PC-9 (cell line): ENCODE measurements around the gene MKX. TPM values are rescaled to one million over a fixed set of nuclear protein-coding genes. Genes with fewer than 3 reads are reported as not detected.

Experiments
- BruUV-seq: library from RNA; stranded (reverse); fragments of 400-500 nt; replicated peaks from 2 replicates; lab custom pipeline; 2021; lab: Mats Ljungman, UMichigan
- CTCF ChIA-PET: fragments of 300-600 bp; sonication (Branson Sonifier 250); formaldehyde crosslinking; loops from one replicate; lab custom pipeline; 2022; ENCODE audit warnings: antibody characterized with exemption; lab: Charles Lee
- POLR2A ChIA-PET: fragments of 300-600 bp; sonication (Branson Sonifier 250); formaldehyde crosslinking; loops from one replicate; lab custom pipeline; 2022; ENCODE audit warnings: antibody characterized with exemption; ENCODE audit not compliant: unreplicated experiment; lab: Charles Lee
- DNase-seq, 2 experiments: peaks; one replicate each; pipeline versions ENCODE4 v3.0.0 to v3.0.0-alpha.2; 2015 to 2022; ENCODE audit warnings: mixed read lengths in 1 of 2
- H2AFZ ChIP-seq: fragments of 200-600 bp; sonication (generic); 2 replicates; pipeline ENCODE4 v1.8.1; 2017; ENCODE audit warnings: antibody characterized with exemption
- H3F3A ChIP-seq: fragments of 200-600 bp; sonication (generic); 2 replicates; pipeline ENCODE4 v1.8.1; 2017; ENCODE audit warnings: antibody characterized with exemption, mild to moderate bottlenecking, low read depth; ENCODE audit not compliant: insufficient read depth
- H3K27ac ChIP-seq: fragments of 200-600 bp; sonication (generic); 2 replicates; pipeline ENCODE4 v1.6.1; 2016; ENCODE audit warnings: mixed run types
- H3K27me3 ChIP-seq: fragments of 200-600 bp; sonication (generic); 2 replicates; pipeline ENCODE4 v1.6.1; 2016; ENCODE audit warnings: low read depth, mixed run types; ENCODE audit not compliant: insufficient read depth
- H3K36me3 ChIP-seq: fragments of 200-600 bp; sonication (generic); 2 replicates; pipeline ENCODE4 v1.6.1; 2016; ENCODE audit warnings: low read depth, mixed run types
- H3K4me1 ChIP-seq: fragments of 200-600 bp; sonication (generic); replicated peaks from 2 replicates; pipeline ENCODE4 v1.6.1; 2016; ENCODE audit warnings: mixed run types; ENCODE audit not compliant: insufficient read depth
- H3K4me2 ChIP-seq: fragments of 200-600 bp; sonication (generic); 2 replicates; pipeline ENCODE4 v1.6.1; 2017; ENCODE audit warnings: mixed run types
- H3K4me3 ChIP-seq: fragments of 200-600 bp; sonication (generic); 2 replicates; pipeline ENCODE4 v1.6.1; 2016; ENCODE audit warnings: mixed run types
- H3K79me2 ChIP-seq: fragments of 200-600 bp; sonication (generic); 2 replicates; pipeline ENCODE4 v1.6.1; 2017; ENCODE audit warnings: low read depth, mixed run types
- H3K9me2 ChIP-seq: fragments of 200-600 bp; sonication (generic); 2 replicates; pipeline ENCODE4 v1.8.1; 2017; ENCODE audit warnings: mild to moderate bottlenecking; ENCODE audit not compliant: insufficient read depth
- H3K9me3 ChIP-seq: fragments of 200-600 bp; sonication (generic); 2 replicates; pipeline ENCODE4 v1.8.1; 2016; ENCODE audit warnings: low read depth; ENCODE audit not compliant: insufficient read depth
- H4K20me1 ChIP-seq: fragments of 200-600 bp; sonication (generic); 2 replicates; pipeline ENCODE4 v1.8.1; 2017; ENCODE audit not compliant: insufficient read depth
- CTCF ChIP-seq: fragments of 200-600 bp; sonication (generic); conservative IDR thresholded peaks from 2 replicates; pipeline ENCODE4 v1.6.1; 2017; ENCODE audit warnings: mixed run types, antibody characterized with exemption, mild to moderate bottlenecking, moderate library complexity
- EZH2 ChIP-seq: fragments of 200-600 bp; sonication (generic); IDR thresholded peaks from 2 replicates; pipeline ENCODE4 v1.8.0; 2017; ENCODE audit warnings: antibody characterized with exemption, low read depth
- intact Hi-C: fragments of 100-400 bp; cut with micrococcal nuclease; formaldehyde crosslinking; loops from one replicate; pipeline ENCODE4 v1.10.0; 2022; ENCODE audit not compliant: unreplicated experiment
- total RNA-seq: library from RNA; stranded (reverse); gene quantifications from 2 replicates; pipeline ENCODE4 v1.2.3, GENCODE V29; 2021

MKX gene
- total RNA-seq, 1 experiment from 2014 or later, result not detected

DNA sequence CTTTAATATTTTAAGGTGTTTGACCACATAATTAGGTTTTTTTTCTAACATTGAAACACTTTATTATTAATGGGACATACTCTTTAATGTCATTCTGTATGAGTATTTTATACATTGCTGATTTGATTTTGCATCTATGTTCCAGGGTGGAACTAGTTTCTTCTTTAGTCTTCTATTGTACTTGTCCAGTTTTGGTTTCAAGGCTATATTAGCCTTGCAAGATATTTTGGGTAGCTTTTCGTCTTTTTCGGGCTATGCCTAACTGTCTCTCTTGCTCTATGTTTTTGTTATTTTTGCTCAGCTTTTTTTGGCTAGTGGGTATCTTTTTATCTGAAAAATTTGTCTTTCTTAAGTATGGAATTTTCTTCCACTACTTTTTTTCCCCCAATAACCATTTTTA, 38.7 kb upstream of the MKX start:
- Histone ChIP-seq H3K27ac (no peak overlapping the region), H3K4me3 (no peak overlapping the region), H3K9me3 (no peaks in the 10 kb centered on the region), H3K4me1 (no peaks in the 10 kb centered on the region), H3K4me2 (no peak overlapping the region), H3F3A (no peaks in the 10 kb centered on the region), H3K9me2 (no peaks in the 10 kb centered on the region), H3K36me3 (no peaks in the 10 kb centered on the region), H3K79me2 (no peaks in the 10 kb centered on the region), H3K27me3 (0 out of 2 replicates have a peak, but pooled peaks cover 4% of the 10 kb centered on the region), H4K20me1 (no peaks in the 10 kb centered on the region), H2AFZ (no peak overlapping the region)
- CTCF ChIA-PET, result no interaction called here
- intact Hi-C loops, result no loop called here
- BruUV-seq, result no TSS peak
- POLR2A ChIA-PET, result no interaction called here
- no peak for TF ChIP-seq EZH2
- TF ChIP-seq CTCF, result no peak
- no peak for DNase-seq

DNA sequence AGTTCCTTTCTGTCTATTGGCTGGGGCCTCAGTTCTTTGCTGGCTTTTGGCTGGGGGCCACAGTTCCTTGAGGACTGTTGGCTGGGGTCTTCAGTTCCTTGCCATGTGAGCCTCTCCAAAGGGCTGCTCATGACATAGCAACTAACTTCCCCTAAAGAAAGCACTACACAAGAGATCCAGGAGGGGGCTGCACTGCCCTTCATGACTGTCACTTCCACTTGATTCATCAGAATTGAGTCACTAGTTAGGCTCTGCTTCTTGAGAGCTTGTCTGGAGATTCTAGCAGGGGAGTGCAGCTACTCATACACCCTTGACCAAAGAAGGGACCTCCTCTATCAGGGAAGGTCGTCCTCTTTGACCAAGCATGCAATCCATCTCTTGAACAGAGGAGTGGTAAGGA, 38.0 kb upstream of the MKX start:
- no peak overlapping the region for H3K27ac ChIP-seq
- 0 out of 2 replicates have a peak, but pooled peaks cover 2% of the 10 kb centered on the region for H3K27me3 ChIP-seq
- H3K9me3 ChIP-seq, result no peaks in the 10 kb centered on the region
- H3K9me2 ChIP-seq, result no peaks in the 10 kb centered on the region
- no peaks in the 10 kb centered on the region for H3K79me2 ChIP-seq
- H3K36me3 ChIP-seq, result no peaks in the 10 kb centered on the region
- BruUV-seq, result no TSS peak
- intact Hi-C loops, result no loop called here
- no peak overlapping the region for H3K4me3 ChIP-seq
- ChIA-PET POLR2A (no interaction called here), CTCF (no interaction called here)
- H2AFZ ChIP-seq, result no peak overlapping the region
- H3K4me1 ChIP-seq, result no peaks in the 10 kb centered on the region
- H3K4me2 ChIP-seq, result no peak overlapping the region
- no peaks in the 10 kb centered on the region for H3F3A ChIP-seq
- no peaks in the 10 kb centered on the region for H4K20me1 ChIP-seq
- DNase-seq, result no peak
- TF ChIP-seq EZH2, result no peak
- no peak for TF ChIP-seq CTCF

DNA sequence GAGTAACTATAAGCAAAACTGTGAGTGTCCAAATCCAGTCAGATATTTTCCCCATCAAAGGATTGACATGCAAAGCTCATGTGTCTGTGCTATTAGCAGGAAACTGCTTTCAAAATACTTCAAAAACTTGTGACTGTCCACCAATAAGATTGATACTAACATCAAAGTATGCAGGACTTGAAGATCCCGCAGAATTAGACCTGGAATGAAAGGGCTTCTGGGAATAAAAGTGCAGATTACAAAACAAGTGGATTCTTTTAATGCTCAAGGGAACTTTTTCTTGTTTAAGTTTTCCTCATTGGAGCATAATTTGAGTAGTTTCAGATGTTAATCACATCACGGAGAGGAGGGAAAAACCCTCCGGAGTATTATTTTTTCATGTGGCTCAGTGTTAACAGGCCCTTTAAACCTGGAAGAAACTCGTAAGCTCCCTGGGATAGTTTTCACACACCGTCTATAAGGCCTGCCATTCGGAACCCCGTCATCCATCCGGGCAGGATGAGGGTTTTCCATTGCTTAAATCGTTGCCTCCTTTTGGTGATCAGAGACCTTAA, 33.9 kb upstream of the MKX start:
- H3K79me2 ChIP-seq, result no peaks in the 10 kb centered on the region
- no peaks in the 10 kb centered on the region for H3K9me3 ChIP-seq

More for the DNA sequence above, 33.9 kb upstream of the MKX start:
- TF ChIP-seq EZH2 (no peak), CTCF (no peak)
- Histone ChIP-seq H2AFZ (no peak overlapping the region), H3F3A (no peaks in the 10 kb centered on the region), H3K27ac (no peak overlapping the region), H4K20me1 (no peaks in the 10 kb centered on the region), H3K27me3 (no peaks in the 10 kb centered on the region), H3K4me3 (no peak overlapping the region), H3K36me3 (no peaks in the 10 kb centered on the region), H3K4me2 (no peak overlapping the region), H3K9me2 (no peaks in the 10 kb centered on the region), H3K4me1 (no peaks in the 10 kb centered on the region)
- DNase-seq, result no peak
- CTCF ChIA-PET, result no interaction called here
- intact Hi-C loops, result no loop called here
- BruUV-seq, result no TSS peak
- POLR2A ChIA-PET, result no interaction called here
